ENCODE data around the gene ANXA4.

DNA sequence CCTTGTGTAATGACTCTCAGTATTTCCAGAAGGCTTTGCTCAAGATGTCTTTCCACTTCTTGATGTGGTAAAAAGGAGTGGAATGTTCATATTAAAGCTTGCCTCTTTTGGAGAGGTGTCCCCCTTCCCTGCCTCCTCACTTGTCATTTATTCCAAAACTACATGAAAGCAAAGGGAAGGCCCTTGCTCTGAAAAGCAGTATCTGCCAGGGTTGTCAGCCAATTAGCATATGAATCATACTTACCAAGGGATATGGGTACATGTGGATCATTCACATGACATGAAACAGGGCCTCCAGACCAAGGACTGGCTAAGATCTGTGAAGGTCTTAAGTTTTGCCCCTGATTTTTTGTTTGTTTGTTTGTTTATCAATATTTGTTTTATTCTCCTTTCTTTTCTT lies 31.3 kb downstream of the ANXA4 start:
- TF ChIP-seq POLR2A (IDR thresholded peaks at IDR 0.05; ENCODE audit: low read depth, low read length) (no peak), TAF1 (IDR thresholded peaks at IDR 0.05; ENCODE audit: low read depth, low read length) (no peak), POLR2AphosphoS5 (IDR thresholded peaks at IDR 0.05; ENCODE audit: low read depth, low read length) (no peak), SPI1 (IDR thresholded peaks at IDR 0.05; ENCODE audit: low read depth, low read length) (no peak)
